Neural progenitor cell (in vitro differentiated cells): ENCODE data around the gene RERE. TPM values are rescaled to one million over a fixed set of nuclear protein-coding genes. Genes with fewer than 3 reads are reported as not detected.

Source experiments
- DNase-seq: peaks from one replicate; pipeline ENCODE4 v3.0.0-alpha.2; 2016; ENCODE audit warnings: low spot score
- H2AFZ ChIP-seq: fragments of 200-600 bp; sonication (generic); replicated peaks from 2 replicates; pipeline ENCODE4 v1.6.1; 2016; ENCODE audit warnings: antibody characterized with exemption
- H3F3A ChIP-seq: fragments of 200-600 bp; sonication (generic); 2 replicates; pipeline ENCODE4 v1.6.1; 2016; ENCODE audit warnings: antibody characterized with exemption, low read depth
- H3K27ac ChIP-seq: fragments of 200-600 bp; sonication (generic); 2 replicates; pipeline ENCODE4 v1.5.1; 2016; ENCODE audit warnings: mild to moderate bottlenecking
- H3K27me3 ChIP-seq: fragments of 200-600 bp; sonication (generic); 2 replicates; pipeline ENCODE4 v1.6.1; 2016; ENCODE audit warnings: mild to moderate bottlenecking, moderate library complexity
- H3K36me3 ChIP-seq: fragments of 200-600 bp; sonication (generic); 2 replicates; pipeline ENCODE4 v1.5.1; 2016
- H3K4me1 ChIP-seq: fragments of 200-600 bp; sonication (generic); 2 replicates; pipeline ENCODE4 v1.6.1; 2016; ENCODE audit warnings: mixed run types
- H3K4me2 ChIP-seq: fragments of 200-600 bp; sonication (generic); 2 replicates; pipeline ENCODE4 v1.6.1; 2016
- H3K4me3 ChIP-seq: fragments of 200-600 bp; sonication (generic); 2 replicates; pipeline ENCODE4 v1.5.1; 2016
- H3K79me2 ChIP-seq: fragments of 200-600 bp; sonication (generic); 2 replicates; pipeline ENCODE4 v1.6.1; 2016; ENCODE audit warnings: low read depth
- H3K9ac ChIP-seq: fragments of 200-600 bp; sonication (generic); 2 replicates; pipeline ENCODE4 v1.6.1; 2016
- H3K9me3 ChIP-seq: fragments of 200-600 bp; sonication (generic); 2 replicates; pipeline ENCODE4 v1.5.1; 2016; ENCODE audit warnings: low read depth
- H4K20me1 ChIP-seq: fragments of 200-600 bp; sonication (generic); 2 replicates; pipeline ENCODE4 v1.6.1; 2016; ENCODE audit warnings: low read depth
- H3K27ac Mint-ChIP-seq: 3 replicates; pipeline ENCODE4 v1.8.0; 2021; ENCODE audit warnings: mixed read lengths
- H3K27me3 Mint-ChIP-seq: 2 replicates; pipeline ENCODE4 v1.8.0; 2022; ENCODE audit warnings: low read depth, mild to moderate bottlenecking, inconsistent platforms, moderate library complexity, mixed read lengths; ENCODE audit not compliant: insufficient read depth
- H3K36me3 Mint-ChIP-seq: 3 replicates; pipeline ENCODE4 v1.8.0; 2021; ENCODE audit warnings: mixed read lengths
- H3K4me1 Mint-ChIP-seq: 3 replicates; pipeline ENCODE4 v1.8.0; 2021; ENCODE audit warnings: mixed read lengths
- H3K4me3 Mint-ChIP-seq: 3 replicates; pipeline ENCODE4 v1.8.0; 2021; ENCODE audit warnings: mild to moderate bottlenecking, moderate library complexity, mixed read lengths
- H3K9me3 Mint-ChIP-seq: 3 replicates; pipeline ENCODE4 v1.8.0; 2020; ENCODE audit warnings: mixed read lengths
- EZH2 ChIP-seq: fragments of 200-600 bp; sonication (generic); IDR thresholded peaks from 2 replicates; pipeline ENCODE4 v1.6.1; 2017; ENCODE audit warnings: antibody characterized with exemption, mild to moderate bottlenecking, moderate library complexity
- EZH2phosphoT487 ChIP-seq: fragments of 200-600 bp; sonication (generic); IDR thresholded peaks from 2 replicates; pipeline ENCODE4 v1.6.1; 2017; ENCODE audit warnings: antibody characterized with exemption
- total RNA-seq: library from RNA; depleted of rRNA; stranded (reverse); fragments of >200 nt; gene quantifications from 2 replicates; pipeline ENCODE4 v1.2.3, GENCODE V29; 2015; ENCODE audit warnings: low replicate concordance
- TF ChIP-seq, protein P1 (sequence below): fragments of 200-600 bp; sonication (generic); IDR thresholded peaks from 2 replicates; pipeline ENCODE4 v1.5.1; 2017; ENCODE audit warnings: antibody characterized with exemption, mild to moderate bottlenecking

Gene RERE
- total RNA-seq = 29.8 and 46.5 TPM in 2 replicates

GRCh38 chr1:8817412-8818324 lies at the start of gene RERE:
Gene RERE, minus strand, starts transcription at chr1:8817640.
- Mint-ChIP-seq H3K4me1 (peaks cover 48% of the 10 kb centered on the region), H3K27me3 (peaks cover 10% of the 10 kb centered on the region), H3K27ac (peak within 1 kb of the TSS; percentile 99), H3K4me3 (peak within 1 kb of the TSS; percentile 99), H3K36me3 (peaks cover 1% of the 10 kb centered on the region), H3K9me3 (no peaks in the 10 kb centered on the region)
- Histone ChIP-seq H3K27me3 (no peaks in the 10 kb centered on the region), H3K9ac (peak within 1 kb of the TSS; percentile 87), H2AFZ (peak within 1 kb of the TSS; percentile 70), H3K36me3 (no peaks in the 10 kb centered on the region), H3K27ac (peak within 1 kb of the TSS; percentile 94), H3K4me3 (peak within 1 kb of the TSS; percentile 85), H3F3A (peaks cover 31% of the 10 kb centered on the region), H3K79me2 (peaks cover 46% of the 10 kb centered on the region), H3K4me2 (peak within 1 kb of the TSS; percentile 94), H3K4me1 (peaks cover 20% of the 10 kb centered on the region), H4K20me1 (peaks cover 30% of the 10 kb centered on the region), H3K9me3 (no peaks in the 10 kb centered on the region)
- TF ChIP-seq EZH2 (no peak), EZH2phosphoT487 (no peak)
- TF ChIP-seq, protein P1, sequence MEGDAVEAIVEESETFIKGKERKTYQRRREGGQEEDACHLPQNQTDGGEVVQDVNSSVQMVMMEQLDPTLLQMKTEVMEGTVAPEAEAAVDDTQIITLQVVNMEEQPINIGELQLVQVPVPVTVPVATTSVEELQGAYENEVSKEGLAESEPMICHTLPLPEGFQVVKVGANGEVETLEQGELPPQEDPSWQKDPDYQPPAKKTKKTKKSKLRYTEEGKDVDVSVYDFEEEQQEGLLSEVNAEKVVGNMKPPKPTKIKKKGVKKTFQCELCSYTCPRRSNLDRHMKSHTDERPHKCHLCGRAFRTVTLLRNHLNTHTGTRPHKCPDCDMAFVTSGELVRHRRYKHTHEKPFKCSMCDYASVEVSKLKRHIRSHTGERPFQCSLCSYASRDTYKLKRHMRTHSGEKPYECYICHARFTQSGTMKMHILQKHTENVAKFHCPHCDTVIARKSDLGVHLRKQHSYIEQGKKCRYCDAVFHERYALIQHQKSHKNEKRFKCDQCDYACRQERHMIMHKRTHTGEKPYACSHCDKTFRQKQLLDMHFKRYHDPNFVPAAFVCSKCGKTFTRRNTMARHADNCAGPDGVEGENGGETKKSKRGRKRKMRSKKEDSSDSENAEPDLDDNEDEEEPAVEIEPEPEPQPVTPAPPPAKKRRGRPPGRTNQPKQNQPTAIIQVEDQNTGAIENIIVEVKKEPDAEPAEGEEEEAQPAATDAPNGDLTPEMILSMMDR = no peak
- DNase-seq = peak; percentile 97

DNA sequence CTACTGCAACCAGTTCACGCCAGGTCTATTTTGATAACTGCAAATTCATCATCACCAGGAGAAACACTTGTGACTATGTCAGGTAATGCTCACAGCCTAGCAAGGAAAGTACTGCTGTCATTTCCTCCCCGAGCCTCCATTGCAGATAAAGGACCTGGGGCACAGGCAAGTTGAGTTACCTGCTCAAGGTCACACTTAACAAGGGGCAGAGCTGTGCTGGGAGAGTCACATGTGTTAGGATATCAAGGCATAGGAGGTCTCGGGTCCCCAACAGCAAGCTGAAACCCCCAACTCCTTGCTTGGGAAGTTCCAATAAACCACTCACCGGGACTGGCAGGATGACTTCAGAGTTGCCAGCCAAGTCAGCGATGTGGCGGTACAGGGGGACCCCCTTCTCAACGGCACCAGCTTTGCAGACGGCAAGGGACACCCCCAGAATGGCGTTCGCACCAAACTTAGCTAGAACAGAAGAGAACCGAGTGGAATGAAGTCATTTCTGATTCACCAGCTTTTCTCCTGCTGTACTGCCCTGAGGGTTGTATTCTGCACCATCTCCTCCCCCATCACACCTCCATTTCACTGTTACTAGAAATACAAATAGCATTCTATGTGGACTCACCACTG lies 49.5 kb upstream of the RERE start:
- Mint-ChIP-seq H3K9me3 (no peaks in the 10 kb centered on the region), H3K4me3 (no peak overlapping the region), H3K27ac (peak overlapping the region; percentile 67)

DNA sequence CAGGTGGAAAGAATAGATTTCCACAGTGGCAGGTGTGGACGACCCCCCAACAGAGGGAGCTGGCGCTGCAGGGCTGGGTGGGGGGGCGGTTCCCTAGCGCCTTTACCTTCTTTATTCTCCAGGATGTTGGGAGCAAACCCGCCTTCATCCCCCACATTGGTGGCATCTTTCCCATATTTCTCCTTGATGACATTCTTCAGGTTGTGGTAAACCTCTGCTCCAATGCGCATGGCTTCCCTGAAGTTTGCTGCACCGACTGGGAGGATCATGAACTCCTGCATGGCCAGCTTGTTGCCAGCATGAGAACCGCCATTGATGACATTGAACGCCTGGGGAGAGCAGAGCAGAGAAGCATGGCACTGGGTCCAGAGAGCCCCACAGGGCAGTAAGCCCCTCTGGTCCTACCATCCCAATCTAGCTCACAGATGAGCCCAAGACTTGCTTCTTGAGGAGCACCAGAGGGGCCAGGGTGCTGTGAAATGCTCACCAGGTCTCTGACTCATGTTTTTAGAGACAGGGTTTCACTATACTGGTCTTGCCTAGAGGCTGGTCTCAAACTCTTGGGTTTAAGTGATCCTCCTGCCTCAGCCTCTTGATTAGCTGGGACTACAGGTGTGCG lies 48.8 kb upstream of the RERE start:
- H3K27me3 Mint-ChIP-seq = peaks cover 14% of the 10 kb centered on the region
- H3K27ac Mint-ChIP-seq = peak overlapping the region; percentile 67
- Histone ChIP-seq H3K4me2 (no peak overlapping the region), H3K4me1 (peaks cover 21% of the 10 kb centered on the region), H3K4me3 (no peak overlapping the region), H3K79me2 (peaks cover 65% of the 10 kb centered on the region), H3K9me3 (no peaks in the 10 kb centered on the region), H3K27me3 (no peaks in the 10 kb centered on the region), H4K20me1 (peaks cover 100% of the 10 kb centered on the region), H2AFZ (no peak overlapping the region), H3K9ac (no peak overlapping the region), H3F3A (peaks cover 100% of the 10 kb centered on the region), H3K36me3 (peaks cover 44% of the 10 kb centered on the region), H3K27ac (peak overlapping the region; percentile 51)
- H3K9me3 Mint-ChIP-seq = no peaks in the 10 kb centered on the region
- H3K36me3 Mint-ChIP-seq = peaks cover 63% of the 10 kb centered on the region
- TF ChIP-seq EZH2 = no peak
- no peak for TF ChIP-seq EZH2phosphoT487
- DNase-seq = no peak
- H3K4me3 Mint-ChIP-seq = peak overlapping the region; percentile 21
- H3K4me1 Mint-ChIP-seq = peaks cover 36% of the 10 kb centered on the region

More for the DNA sequence above, 49.5 kb upstream of the RERE start:
- TF ChIP-seq, protein P1 = no peak
- TF ChIP-seq EZH2 (no peak), EZH2phosphoT487 (no peak)
- Histone ChIP-seq H3K27me3 (no peaks in the 10 kb centered on the region), H3K36me3 (peaks cover 39% of the 10 kb centered on the region), H3K27ac (peak overlapping the region; percentile 58), H3K9me3 (no peaks in the 10 kb centered on the region), H3F3A (peaks cover 100% of the 10 kb centered on the region), H3K4me2 (no peak overlapping the region), H4K20me1 (peaks cover 100% of the 10 kb centered on the region), H3K9ac (no peak overlapping the region), H3K79me2 (peaks cover 67% of the 10 kb centered on the region), H3K4me1 (peaks cover 22% of the 10 kb centered on the region), H3K4me3 (no peak overlapping the region), H2AFZ (no peak overlapping the region)
- DNase-seq = no peak
- H3K4me1 Mint-ChIP-seq = peaks cover 39% of the 10 kb centered on the region
- peaks cover 9% of the 10 kb centered on the region for H3K27me3 Mint-ChIP-seq
- peaks cover 67% of the 10 kb centered on the region for H3K36me3 Mint-ChIP-seq
